SK-N-SH (cell line): ENCODE results near the gene LRMDA. TPM values are rescaled to one million over a fixed set of nuclear protein-coding genes. Genes with fewer than 3 reads are reported as not detected.

Experiments used
- CTCF ChIA-PET: fragments of 300-600, 350-600 bp; formaldehyde crosslinking; extraction: SDS; loops from one replicate; lab custom pipeline; 2021; lab: Yijun Ruan, JAX
- POLR2A ChIA-PET: fragments of 350-600 bp; sonication (Branson Sonifier 250); formaldehyde crosslinking; extraction: SDS; loops from one replicate; lab custom pipeline; 2020; ENCODE audit warnings: antibody characterized with exemption, inconsistent platforms; lab: Yijun Ruan, JAX
- DNase-seq: peaks from one replicate; pipeline ENCODE4 v3.0.0; 2012
- H2AFZ ChIP-seq: fragments of 200-600 bp; sonication (generic); 2 replicates; pipeline ENCODE4 v1.8.1; 2016; ENCODE audit warnings: antibody characterized with exemption, mild to moderate bottlenecking, low read depth
- H3F3A ChIP-seq: fragments of 200-600 bp; sonication (generic); replicated peaks from 2 replicates; pipeline ENCODE3; 2016; ENCODE audit warnings: antibody characterized with exemption, mild to moderate bottlenecking; ENCODE audit not compliant: insufficient read depth
- H3K27ac ChIP-seq, 2 experiments: fragments of 200-500 bp in 1 of 2; fragments of 200-600 bp in 1 of 2; sonication (Bioruptor generic) in 1 of 2; sonication (generic), shearing (Covaris generic) in 1 of 2; 2 replicates each; pipeline versions ENCODE4 v1.5.1 to v1.6.1; 2014 to 2016; ENCODE audit warnings: low read depth in 2 of 2, inconsistent platforms in 1 of 2, low read length in 1 of 2, mild to moderate bottlenecking in 1 of 2, mixed read lengths in 1 of 2
- H3K27me3 ChIP-seq: fragments of 200-600 bp; sonication (generic), shearing (Covaris generic); 2 replicates; pipeline ENCODE4 v1.6.1; 2016; ENCODE audit warnings: mixed run types; ENCODE audit not compliant: insufficient read depth
- H3K36me3 ChIP-seq, 2 experiments: fragments of 200-500 bp in 1 of 2; fragments of 200-600 bp in 1 of 2; sonication (Bioruptor generic) in 1 of 2; sonication (generic) in 1 of 2; replicated peaks in 1 of 2; 2 replicates each; pipeline versions ENCODE3 to v1.5.1; 2014 to 2016; ENCODE audit warnings: low read length in 1 of 2, mild to moderate bottlenecking in 1 of 2; ENCODE audit not compliant: insufficient read depth in 2 of 2, control insufficient read depth in 1 of 2
- H3K4me1 ChIP-seq, 2 experiments: fragments of 200-500 bp in 1 of 2; fragments of 200-600 bp in 1 of 2; sonication (Bioruptor generic) in 1 of 2; sonication (generic), shearing (Covaris generic) in 1 of 2; 2 replicates each; pipeline versions ENCODE4 v1.5.1 to v1.6.1; 2014 to 2016; ENCODE audit warnings: low read depth in 1 of 2, low read length in 1 of 2, mixed run types in 1 of 2; ENCODE audit not compliant: insufficient read depth in 2 of 2, control insufficient read depth in 1 of 2
- H3K4me2 ChIP-seq: fragments of 200-600 bp; sonication (generic), shearing (Covaris generic); 2 replicates; pipeline ENCODE4 v1.6.1; 2017; ENCODE audit warnings: mixed run types
- H3K4me3 ChIP-seq, 2 experiments: fragments of 200-500 bp in 1 of 2; fragments of 200-600 bp in 1 of 2; sonication (Bioruptor generic) in 1 of 2; sonication (generic), shearing (Covaris generic) in 1 of 2; 2 replicates each; pipeline versions ENCODE4 v1.5.1 to v1.8.1; 2014 to 2016; ENCODE audit warnings: low read depth in 2 of 2, inconsistent platforms in 1 of 2, low read length in 1 of 2, mild to moderate bottlenecking in 1 of 2, mixed read lengths in 1 of 2, moderate library complexity in 1 of 2
- H3K79me2 ChIP-seq: fragments of 200-600 bp; sonication (generic); 2 replicates; pipeline ENCODE4 v1.8.1; 2017; ENCODE audit warnings: mild to moderate bottlenecking; ENCODE audit not compliant: insufficient read depth
- H3K9ac ChIP-seq: fragments of 200-600 bp; sonication (generic); 2 replicates; pipeline ENCODE4 v1.6.1; 2017; ENCODE audit warnings: mixed run types
- H3K9me2 ChIP-seq: fragments of 200-600 bp; sonication (generic); 2 replicates; pipeline ENCODE4 v1.6.1; 2017; ENCODE audit warnings: mixed run types
- H3K9me3 ChIP-seq: fragments of 200-600 bp; sonication (generic); 2 replicates; pipeline ENCODE4 v1.6.1; 2017; ENCODE audit warnings: mixed run types, mild to moderate bottlenecking, moderate library complexity
- H4K20me1 ChIP-seq: fragments of 200-600 bp; sonication (generic); 2 replicates; pipeline ENCODE4 v1.6.1; 2017; ENCODE audit warnings: mild to moderate bottlenecking, mixed run types; ENCODE audit not compliant: insufficient read depth
- CHD2 ChIP-seq: fragments of 150-350 bp; IDR thresholded peaks from 2 replicates; pipeline ENCODE4 v1.6.1; 2018; ENCODE audit warnings: low read length; ENCODE audit not compliant: partially characterized antibody
- CTCF ChIP-seq: fragments of 200-600 bp; sonication (generic); IDR thresholded peaks from 2 replicates; pipeline ENCODE4 v1.6.1; 2017; ENCODE audit warnings: antibody characterized with exemption, mild to moderate bottlenecking, moderate library complexity
- EZH2phosphoT487 ChIP-seq: fragments of 200-600 bp; sonication (generic); IDR thresholded peaks from 2 replicates; pipeline ENCODE4 v1.6.1; 2017; ENCODE audit warnings: low read depth, mixed run types, mild to moderate bottlenecking, antibody characterized with exemption, moderate library complexity, borderline replicate concordance
- FOXM1 ChIP-seq: IDR thresholded peaks from 2 replicates; pipeline ENCODE4 v1.4.0; 2012; ENCODE audit warnings: low read depth, mild to moderate bottlenecking
- JUND ChIP-seq: IDR thresholded peaks from 2 replicates; pipeline ENCODE4 v1.4.0; 2012
- MAX ChIP-seq: IDR thresholded peaks from 2 replicates; pipeline ENCODE4 v1.4.0; 2012; ENCODE audit warnings: low read depth
- NFIC ChIP-seq: IDR thresholded peaks from 2 replicates; pipeline ENCODE4 v1.4.0; 2012; ENCODE audit warnings: borderline replicate concordance
- NRF1 ChIP-seq: IDR thresholded peaks from 2 replicates; pipeline ENCODE4 v1.6.1; 2012; ENCODE audit warnings: low read depth, mild to moderate bottlenecking, low read length
- RAD21 ChIP-seq: IDR thresholded peaks from 2 replicates; pipeline ENCODE4 v1.6.1; 2012; ENCODE audit warnings: mild to moderate bottlenecking, low read length
- REST ChIP-seq: IDR thresholded peaks from 2 replicates; pipeline ENCODE4 v1.6.1; 2012; ENCODE audit warnings: mild to moderate bottlenecking, low read depth, low read length, moderate library complexity
- RFX5 ChIP-seq: IDR thresholded peaks from 2 replicates; pipeline ENCODE4 v1.6.1; 2012; ENCODE audit warnings: mild to moderate bottlenecking, improper control_type of control experiment, low read length
- RXRA ChIP-seq: IDR thresholded peaks from 2 replicates; pipeline ENCODE4 v1.4.0; 2012; ENCODE audit warnings: low read depth, mild to moderate bottlenecking, borderline replicate concordance
- USF2 ChIP-seq: fragments of 150-350 bp; IDR thresholded peaks from 2 replicates; pipeline ENCODE4 v1.6.1; 2017; ENCODE audit warnings: antibody characterized with exemption, low read length, low read depth, borderline replicate concordance
- YY1 ChIP-seq: IDR thresholded peaks from 2 replicates; pipeline ENCODE4 v1.4.0; 2012; ENCODE audit warnings: low read depth, mild to moderate bottlenecking
- ZBTB33 ChIP-seq: IDR thresholded peaks from 2 replicates; pipeline ENCODE4 v1.4.0; 2012; ENCODE audit warnings: low read depth, borderline replicate concordance
- whole genome bisulfite sequencing: methylation state at CpG from one replicate; pipeline ENCODE4 v1.1.6; 2017; ENCODE audit warnings: low lambda C conversion rate; 5-methylcytosine and 5-hydroxymethylcytosine counted together
- polyA plus RNA-seq, 3 experiments: library from polyadenylated mRNA; depleted of rRNA; stranded (reverse); fragments of >200 nt; gene quantifications; 2 replicates each; pipeline ENCODE4 v1.2.3, GENCODE V29; 2012

Gene LRMDA
- polyA plus RNA-seq, 1 of the 3 experiments (the other 2 are of a cell fraction): 0.95 TPM

- H3K27ac ChIP-seq: no peak overlapping the region
- no peak overlapping the region for H3K9ac ChIP-seq
- POLR2A ChIA-PET: no interaction called here
- H3K4me1 ChIP-seq: peaks cover 0 to 7% of the 10 kb centered on the region in 2 experiments; a peak in 2 of 4 replicates
- no peaks in the 10 kb centered on the region for H4K20me1 ChIP-seq
- H3F3A ChIP-seq: no peaks in the 10 kb centered on the region
- 93% methylated on average over 4 of the region's 4 CpGs for WGBS
- no peaks in the 10 kb centered on the region for H3K79me2 ChIP-seq
- no peak overlapping the region for H3K4me3 ChIP-seq
- H3K27me3 ChIP-seq: no peaks in the 10 kb centered on the region
- DNase-seq: no peak
- no peak overlapping the region for H3K4me2 ChIP-seq
- H3K9me2 ChIP-seq: no peaks in the 10 kb centered on the region
- TF ChIP-seq RFX5 (no peak), RXRA (no peak), NRF1 (no peak), JUND (no peak), NFIC (no peak), FOXM1 (no peak), CHD2 (no peak), EZH2phosphoT487 (no peak), YY1 (no peak), MAX (no peak), USF2 (no peak), CTCF (no peak), REST (no peak), ZBTB33 (no peak), RAD21 (no peak)
- no peaks in the 10 kb centered on the region for H3K36me3 ChIP-seq
- CTCF ChIA-PET: interaction anchor here (1.2 to 1.5 kb wide), 3 partner anchors 188 to 263 kb away, joined by 3 to 4 read pairs (median 4); no protein-coding TSS in a partner anchor
- no peak overlapping the region for H2AFZ ChIP-seq
- no peaks in the 10 kb centered on the region for H3K9me3 ChIP-seq
Observed at GRCh38 chr10:76299501-76299900, 868.1 kb downstream of the LRMDA start.
